HEK293T (cell line): ENCODE measurements around the gene TMEM38A.
A peak's percentile ranks its signal among the peaks of the same experiment; 100 is the strongest.
"Not testable (repeated sequence)": the region's sequence is repeated elsewhere in the genome, so short reads cannot be mapped to it uniquely, and the experiment has no call there.

Source experiments
- CTCF ChIA-PET: fragments of 350-600 bp; formaldehyde crosslinking; extraction: SDS; loops from one replicate; lab custom pipeline; 2021; ENCODE audit warnings: antibody characterized with exemption, inconsistent platforms; lab: Yijun Ruan, JAX
- POLR2A ChIA-PET: fragments of 350-600 bp; formaldehyde crosslinking; extraction: SDS; loops from one replicate; lab custom pipeline; 2020; ENCODE audit warnings: antibody characterized with exemption, inconsistent platforms; lab: Yijun Ruan, JAX
- DNase-seq: peaks from one replicate; pipeline ENCODE4 v3.0.0; 2012; ENCODE audit warnings: mixed read lengths; ENCODE audit errors: extremely low spot score
- ARNT ChIP-seq: fragments of 450-650 bp; IDR thresholded peaks from 2 replicates; pipeline ENCODE4 v1.6.1; 2017; ENCODE audit warnings: mild to moderate bottlenecking
- BHLHE40 ChIP-seq: fragments of 450-650 bp; IDR thresholded peaks from 2 replicates; pipeline ENCODE4 v1.6.1; 2016; ENCODE audit warnings: mild to moderate bottlenecking, moderate library complexity, borderline replicate concordance
- CTBP1 ChIP-seq: fragments of 450-650 bp; IDR thresholded peaks from 2 replicates; pipeline ENCODE4 v1.6.1; 2016; ENCODE audit warnings: borderline replicate concordance
- ELF4 ChIP-seq: fragments of 450-650 bp; IDR thresholded peaks from 2 replicates; pipeline ENCODE4 v1.6.1; 2017; ENCODE audit warnings: antibody characterized with exemption
- FOXA1 ChIP-seq: fragments of 450-650 bp; IDR thresholded peaks from 2 replicates; pipeline ENCODE4 v1.6.1; 2016; ENCODE audit warnings: mild to moderate bottlenecking
- FOXK2 ChIP-seq: fragments of 450-650 bp; IDR thresholded peaks from 2 replicates; pipeline ENCODE4 v1.6.1; 2016; ENCODE audit warnings: mild to moderate bottlenecking
- FOXM1 ChIP-seq: fragments of 450-650 bp; IDR thresholded peaks from 2 replicates; pipeline ENCODE4 v1.6.1; 2017; ENCODE audit warnings: mild to moderate bottlenecking, borderline replicate concordance
- HDGF ChIP-seq: fragments of 450-650 bp; IDR thresholded peaks from 2 replicates; pipeline ENCODE4 v1.6.1; 2017; ENCODE audit warnings: antibody characterized with exemption, borderline replicate concordance
- L3MBTL2 ChIP-seq: fragments of 450-650 bp; conservative IDR thresholded peaks from 2 replicates; pipeline ENCODE4 v1.6.1; 2016; ENCODE audit warnings: mild to moderate bottlenecking
- LEF1 ChIP-seq: fragments of 450-650 bp; IDR thresholded peaks from 2 replicates; pipeline ENCODE4 v1.6.1; 2017; ENCODE audit warnings: mild to moderate bottlenecking, borderline replicate concordance
- NFRKB ChIP-seq: fragments of 450-650 bp; IDR thresholded peaks from 2 replicates; pipeline ENCODE4 v1.6.1; 2016; ENCODE audit warnings: mild to moderate bottlenecking, moderate library complexity
- PKNOX1 ChIP-seq: fragments of 450-650 bp; IDR thresholded peaks from 2 replicates; pipeline ENCODE4 v1.6.1; 2016
- SP1 ChIP-seq: fragments of 450-650 bp; IDR thresholded peaks from 2 replicates; pipeline ENCODE4 v1.6.1; 2017
- SUZ12 ChIP-seq: fragments of 450-650 bp; IDR thresholded peaks from 2 replicates; pipeline ENCODE4 v1.6.1; 2016; ENCODE audit warnings: mild to moderate bottlenecking
- TARDBP ChIP-seq: fragments of 450-650 bp; IDR thresholded peaks from 2 replicates; pipeline ENCODE4 v1.6.1; 2016
- ZNF384 ChIP-seq: fragments of 450-650 bp; IDR thresholded peaks from 2 replicates; pipeline ENCODE4 v1.6.1; 2016

The TMEM38A gene

GRCh38 chr19:16645140-16645539 is 15.8 kb upstream of the TMEM38A start:
- ChIA-PET POLR2A (no interaction called here), CTCF (no interaction called here)
- DNase-seq: no peak
- TF ChIP-seq FOXK2: no peak
- no peak for TF ChIP-seq PKNOX1
- TF ChIP-seq HDGF: no peak
- TF ChIP-seq FOXA1: no peak
- no peak for TF ChIP-seq SP1
- TF ChIP-seq FOXM1: no peak
- TF ChIP-seq LEF1: no peak
- TF ChIP-seq TARDBP: no peak
- TF ChIP-seq ARNT: no peak
- no peak for TF ChIP-seq L3MBTL2
- TF ChIP-seq BHLHE40: no peak
- no peak for TF ChIP-seq CTBP1
- no peak for TF ChIP-seq ZNF384
- TF ChIP-seq NFRKB: no peak
- no peak for TF ChIP-seq ELF4
- TF ChIP-seq SUZ12: no peak

- ChIA-PET CTCF (no interaction called here), POLR2A (no interaction called here)
- TF ChIP-seq BHLHE40 (no peak), CTBP1 (no peak)
- DNase-seq: no peak
Observed at GRCh38 chr19:16649734-16650133, 11.2 kb upstream of the TMEM38A start.

- POLR2A ChIA-PET: interaction anchor here (1.6 kb wide), 1 partner anchor 9 kb away, joined by 4 read pairs; the partner anchor contains the start of gene SMIM7
- CTCF ChIA-PET: no interaction called here
- DNase-seq: no peak
Observed at GRCh38 chr19:16650821-16651220, 10.1 kb upstream of the TMEM38A start.

GRCh38 chr19:16651421-16652188 is 9.3 kb upstream of the TMEM38A start:
- POLR2A ChIA-PET: interaction anchor here (1.6 kb wide), 1 partner anchor 8 kb away, joined by 4 read pairs; the partner anchor contains the start of gene SMIM7
- not testable (repeated sequence) for DNase-seq

More at GRCh38 chr19:16650821-16651220, 10.1 kb upstream of the TMEM38A start:
- TF ChIP-seq LEF1 (no peak), TARDBP (no peak), FOXM1 (no peak), L3MBTL2 (no peak), HDGF (no peak)

GRCh38 chr19:16652854-16653253 is 8.1 kb upstream of the TMEM38A start:
- TF ChIP-seq HDGF: no peak
- TF ChIP-seq CTBP1: no peak
- TF ChIP-seq FOXM1: no peak
- TF ChIP-seq ZNF384: no peak
- TF ChIP-seq FOXA1: no peak
- TF ChIP-seq ELF4: no peak
- no peak for TF ChIP-seq LEF1
- TF ChIP-seq FOXK2: no peak
- no peak for TF ChIP-seq ARNT
- no peak for TF ChIP-seq NFRKB
- no peak for TF ChIP-seq L3MBTL2
- TF ChIP-seq SP1: no peak
- ChIA-PET POLR2A (no interaction called here), CTCF (interaction anchor here (0.6 kb wide), 1 partner anchor 757 kb away, joined by 3 read pairs; no protein-coding TSS in a partner anchor)
- DNase-seq: no peak

More at GRCh38 chr19:16651421-16652188, 9.3 kb upstream of the TMEM38A start:
- CTCF ChIA-PET: not testable (repeated sequence)

GRCh38 chr19:16654140-16654539 is 6.8 kb upstream of the TMEM38A start:
- POLR2A ChIA-PET: interaction anchor here (1.1 kb wide), 1 partner anchor 26 kb away, joined by 3 read pairs; the partner anchor contains the start of gene MED26
- no peak for TF ChIP-seq SP1
- TF ChIP-seq SUZ12: no peak
- no peak for TF ChIP-seq ZNF384
- TF ChIP-seq NFRKB: no peak
- TF ChIP-seq TARDBP: no peak
- CTCF ChIA-PET: interaction anchor here (0.6 kb wide), 1 partner anchor 952 kb away, joined by 3 read pairs; no protein-coding TSS in a partner anchor
- DNase-seq: peak; percentile 39

GRCh38 chr19:16654627-16655026 is 6.3 kb upstream of the TMEM38A start:
- no peak for TF ChIP-seq ARNT
- TF ChIP-seq TARDBP: no peak
- no peak for TF ChIP-seq L3MBTL2
- no peak for TF ChIP-seq SP1
- no peak for TF ChIP-seq FOXK2
- TF ChIP-seq NFRKB: no peak
- TF ChIP-seq HDGF: no peak
- no peak for TF ChIP-seq BHLHE40
- TF ChIP-seq ELF4: no peak
- no peak for TF ChIP-seq FOXM1
- no peak for TF ChIP-seq ZNF384
- no peak for TF ChIP-seq FOXA1
- TF ChIP-seq LEF1: no peak
- no peak for TF ChIP-seq CTBP1
- ChIA-PET CTCF (interaction anchor here (0.6 kb wide), 1 partner anchor 951 kb away, joined by 3 read pairs; no protein-coding TSS in a partner anchor), POLR2A (interaction anchor here (1.1 kb wide), 1 partner anchor 26 kb away, joined by 3 read pairs; the partner anchor contains the start of gene MED26)
- DNase-seq: no peak

- CTCF ChIA-PET: no interaction called here
Observed at GRCh38 chr19:16655727-16656126, 5.2 kb upstream of the TMEM38A start.

More at GRCh38 chr19:16655727-16656126, 5.2 kb upstream of the TMEM38A start:
- DNase-seq: no peak
- POLR2A ChIA-PET: no interaction called here
- TF ChIP-seq LEF1 (no peak), CTBP1 (no peak), NFRKB (no peak), SP1 (no peak), HDGF (no peak), FOXA1 (no peak), FOXM1 (no peak), ZNF384 (no peak), TARDBP (no peak), FOXK2 (no peak), ELF4 (no peak), SUZ12 (no peak), PKNOX1 (no peak), ARNT (no peak), BHLHE40 (no peak), L3MBTL2 (no peak)
